KG1 (cell line): ENCODE data around the gene WDR44.
A peak's percentile ranks its signal among the peaks of the same experiment; 100 is the strongest.
"Not testable (repeated sequence)": the region's sequence is repeated elsewhere in the genome, so short reads cannot be mapped to it uniquely, and the experiment has no call there.

ENCODE experiments used
- DNase-seq: peaks from one replicate; lab custom pipeline; 2025; lab: John Stamatoyannopoulos, UW

Gene WDR44

DNA sequence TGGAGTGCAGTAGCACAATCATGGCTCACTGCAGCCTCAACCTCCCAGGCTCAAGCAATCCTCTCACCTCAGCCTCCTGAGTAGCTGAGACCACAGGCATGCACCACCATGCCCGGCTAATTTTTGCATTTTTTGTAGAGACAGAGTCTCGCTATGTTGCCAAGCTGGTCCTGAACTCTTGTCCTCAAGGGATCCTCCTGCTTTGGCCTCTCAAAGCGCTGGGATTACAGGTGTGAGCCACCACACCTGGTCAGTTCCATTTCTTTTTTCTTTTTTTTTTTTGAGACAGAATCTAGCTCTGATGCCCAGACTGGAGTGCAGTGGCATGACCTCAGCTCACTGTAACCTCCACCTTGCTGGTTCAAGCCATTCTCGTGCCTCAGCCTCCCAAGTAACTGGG is 136.5 kb downstream of the WDR44 start:
- not testable (repeated sequence) for DNase-seq

DNA sequence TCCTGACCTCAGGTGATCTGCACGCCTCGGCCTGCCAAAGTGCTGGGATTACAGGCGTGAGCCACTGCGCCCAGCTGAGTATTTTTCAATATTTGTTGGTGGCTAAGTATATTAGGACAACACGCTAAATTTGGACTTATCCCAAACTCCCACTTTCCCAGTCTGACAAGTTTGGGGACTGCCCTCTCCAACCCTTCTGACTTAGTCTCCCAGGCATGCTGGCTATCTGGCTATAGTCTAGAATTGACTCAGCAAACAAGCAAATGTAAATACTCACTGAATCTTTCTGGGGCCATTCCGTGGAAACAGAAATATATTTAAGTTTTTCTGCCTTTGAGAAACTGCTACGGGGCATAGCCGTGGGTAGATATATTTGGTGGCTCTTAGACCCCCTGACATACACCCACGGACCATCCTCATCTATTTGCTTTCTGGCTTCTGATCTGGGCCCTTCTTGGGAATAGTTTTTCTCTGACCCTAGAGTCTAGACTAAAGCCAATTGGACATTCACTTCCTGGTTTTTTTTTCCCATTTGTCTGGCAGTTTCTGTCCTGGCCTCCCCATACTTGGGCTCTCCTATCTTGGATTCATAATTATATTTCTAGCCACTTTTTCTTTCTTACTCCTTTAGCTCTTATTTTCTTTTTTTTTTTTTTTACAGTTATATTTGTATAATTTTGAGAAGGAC is 138.5 kb downstream of the WDR44 start:
- DNase-seq, result no peak

DNA sequence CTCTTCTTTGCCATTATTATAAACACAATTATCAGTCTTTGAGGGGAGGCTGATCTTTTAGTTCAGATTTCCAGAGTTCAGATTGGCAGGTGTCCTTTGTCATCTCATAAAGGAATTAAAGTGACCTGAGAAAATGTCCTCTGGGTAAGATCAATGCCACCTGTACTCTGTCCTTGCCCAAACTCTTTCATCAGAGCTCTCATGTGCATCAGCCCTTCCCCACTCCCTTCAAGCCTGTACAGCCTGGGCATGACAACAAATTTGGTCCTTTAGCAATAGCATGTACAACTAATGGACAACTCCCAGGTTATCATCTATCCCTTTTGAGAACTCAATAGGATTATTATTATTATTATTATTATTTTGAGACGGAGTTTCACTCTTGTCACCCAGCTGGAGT is 140.8 kb downstream of the WDR44 start:
- not testable (repeated sequence) for DNase-seq

DNA sequence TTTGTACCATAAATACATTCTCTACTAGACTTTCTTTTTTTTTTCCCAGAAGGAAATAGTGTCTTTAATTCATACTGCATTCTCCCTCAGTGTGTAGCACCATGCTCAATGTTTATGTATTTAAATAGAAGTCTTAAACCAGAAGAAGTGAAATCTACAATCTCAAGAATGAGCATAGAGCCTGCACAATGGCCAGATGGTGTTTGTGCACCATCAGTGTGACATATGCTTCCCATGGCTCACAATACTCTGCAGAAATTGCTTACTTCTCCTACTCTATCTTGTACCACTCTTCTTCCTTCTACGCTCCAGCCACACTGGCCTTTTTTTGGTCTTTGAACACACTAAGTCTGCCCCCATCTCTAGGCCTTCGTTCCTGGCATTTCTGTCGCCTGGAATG is 147.1 kb downstream of the WDR44 start:
- no peak for DNase-seq

DNA sequence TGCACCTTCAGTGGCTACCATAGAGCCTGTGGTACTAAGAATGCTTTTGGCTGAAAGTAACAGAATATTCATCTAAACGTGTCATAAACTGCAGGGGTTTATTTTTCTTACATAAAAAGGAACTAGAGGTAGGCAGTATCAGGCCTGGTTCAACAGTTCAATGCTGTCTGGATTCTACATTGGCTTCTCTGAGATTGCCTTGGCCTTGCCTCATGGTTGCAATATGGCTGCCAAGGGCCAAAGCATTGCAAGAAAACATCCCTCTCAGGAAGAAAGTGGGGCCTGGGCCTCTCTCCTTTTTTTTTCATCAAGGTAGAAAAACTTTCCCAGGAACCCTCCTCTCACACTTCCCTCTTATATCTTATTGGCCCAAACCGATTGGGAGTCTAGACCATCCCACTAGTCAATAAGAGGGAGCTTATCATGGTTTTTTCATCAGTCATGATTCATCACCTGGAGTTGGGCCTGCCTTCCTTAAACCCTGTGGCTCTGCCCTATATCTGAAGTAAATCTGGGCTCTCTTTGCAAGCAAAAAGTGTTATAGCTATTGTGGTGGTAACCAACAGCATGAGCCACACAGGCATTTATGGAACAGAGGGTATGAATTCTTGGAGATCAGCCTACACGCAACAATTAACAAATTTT is 147.9 kb downstream of the WDR44 start:
- DNase-seq, result no peak

DNA sequence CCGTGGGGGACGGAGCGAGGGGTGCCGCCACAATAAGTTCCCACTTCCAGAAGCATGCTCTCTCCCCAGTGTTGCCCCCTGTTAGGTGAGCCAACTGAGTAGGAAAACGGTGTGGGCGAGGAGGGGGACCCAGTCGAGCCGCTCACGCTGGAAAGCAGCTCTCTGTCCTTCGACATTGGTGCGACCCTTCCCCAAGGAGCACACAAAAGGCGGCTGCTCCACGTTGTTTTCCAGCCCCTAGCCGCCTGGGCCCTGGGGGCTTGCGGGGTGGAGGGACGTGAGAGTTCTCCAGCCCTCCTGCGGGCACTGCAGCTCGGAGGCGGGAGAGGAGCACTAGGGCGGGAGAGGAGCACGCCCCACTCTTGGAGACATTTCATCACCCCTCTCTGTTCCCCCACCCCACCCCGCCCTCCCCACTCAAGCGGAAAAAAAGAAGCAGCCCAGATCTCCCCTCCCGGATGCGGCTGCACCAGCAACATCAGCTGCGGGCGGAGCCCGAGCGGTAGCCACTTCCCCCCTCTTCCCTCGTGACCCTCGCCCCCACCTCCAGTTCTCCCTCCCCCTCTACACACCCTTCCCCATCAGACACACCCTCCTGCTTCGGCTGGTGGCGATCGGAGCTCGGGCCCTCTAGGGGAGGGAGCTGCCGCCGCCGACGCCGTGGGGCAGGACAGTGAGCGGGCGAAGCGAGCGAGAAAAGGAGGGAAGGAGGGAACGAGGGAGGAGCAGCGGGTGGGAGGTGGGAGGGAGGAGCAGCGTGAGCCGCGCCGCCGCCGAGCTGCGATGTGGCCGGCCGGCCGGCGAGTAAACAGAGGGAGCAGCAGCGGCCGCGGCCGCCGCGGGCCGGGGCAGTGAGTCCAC is 149.4 kb downstream of the WDR44 start, which contains the start of gene DOCK11:
TSS of gene DOCK11 (plus strand) at position 755 of the 861 bp plus-strand sequence. CDS start 157 bp downstream, outside the sequence.
- peak; percentile 26 for DNase-seq

DNA sequence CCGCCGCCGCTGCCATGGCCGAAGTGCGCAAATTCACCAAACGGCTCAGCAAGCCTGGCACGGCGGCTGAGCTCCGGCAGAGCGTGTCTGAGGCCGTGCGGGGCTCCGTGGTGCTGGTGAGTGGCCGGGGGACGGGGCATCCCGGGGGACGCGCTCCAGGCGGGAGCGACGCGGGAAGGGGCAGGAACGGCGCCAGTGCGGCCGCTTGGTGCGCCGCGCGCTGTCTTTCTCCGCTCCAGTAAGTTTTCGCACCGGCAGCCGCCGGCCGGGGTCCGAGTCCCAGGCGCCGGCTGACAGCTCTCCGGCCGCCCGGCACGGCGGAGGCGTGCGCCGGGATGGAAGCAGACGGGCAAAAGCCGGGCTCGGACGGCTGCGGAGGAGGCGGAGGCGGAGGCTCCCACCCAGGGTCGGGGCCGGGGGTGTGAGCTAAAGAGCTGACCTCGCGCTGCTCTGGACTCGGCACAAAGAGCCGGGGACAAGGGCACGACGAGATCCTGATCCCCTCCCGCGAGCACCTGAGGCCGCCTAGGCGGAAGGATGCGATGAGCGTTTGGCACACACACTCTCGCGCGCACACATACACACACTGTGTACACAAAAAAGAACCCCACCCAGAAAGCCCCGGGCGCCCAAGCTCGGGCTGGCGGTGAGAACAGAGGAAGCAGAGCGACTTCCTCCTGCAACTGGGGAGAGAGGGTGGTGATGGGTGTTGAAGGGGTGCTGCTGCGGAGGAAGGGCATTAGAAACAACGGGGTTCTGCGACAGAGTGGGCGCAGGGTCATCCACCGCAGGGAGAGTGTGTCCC is 150.3 kb downstream of the WDR44 start:
- DNase-seq, result peak; percentile 23

DNA sequence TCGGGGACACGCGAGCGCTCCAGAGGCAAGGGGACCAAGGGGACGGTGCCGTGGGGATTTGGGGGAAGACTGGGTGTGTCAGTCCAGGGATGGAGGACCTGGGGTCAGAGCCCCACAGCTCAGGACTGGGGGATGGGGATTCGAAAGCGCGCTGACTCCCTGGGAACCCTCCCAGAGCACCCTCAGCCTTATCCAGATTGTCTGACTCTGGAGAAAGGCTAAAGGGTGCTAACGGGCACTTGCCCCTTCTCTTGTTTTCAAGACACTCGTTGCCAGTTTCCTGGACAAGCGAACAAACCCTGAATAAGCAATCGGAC is 150.8 kb downstream of the WDR44 start:
- no peak for DNase-seq

DNA sequence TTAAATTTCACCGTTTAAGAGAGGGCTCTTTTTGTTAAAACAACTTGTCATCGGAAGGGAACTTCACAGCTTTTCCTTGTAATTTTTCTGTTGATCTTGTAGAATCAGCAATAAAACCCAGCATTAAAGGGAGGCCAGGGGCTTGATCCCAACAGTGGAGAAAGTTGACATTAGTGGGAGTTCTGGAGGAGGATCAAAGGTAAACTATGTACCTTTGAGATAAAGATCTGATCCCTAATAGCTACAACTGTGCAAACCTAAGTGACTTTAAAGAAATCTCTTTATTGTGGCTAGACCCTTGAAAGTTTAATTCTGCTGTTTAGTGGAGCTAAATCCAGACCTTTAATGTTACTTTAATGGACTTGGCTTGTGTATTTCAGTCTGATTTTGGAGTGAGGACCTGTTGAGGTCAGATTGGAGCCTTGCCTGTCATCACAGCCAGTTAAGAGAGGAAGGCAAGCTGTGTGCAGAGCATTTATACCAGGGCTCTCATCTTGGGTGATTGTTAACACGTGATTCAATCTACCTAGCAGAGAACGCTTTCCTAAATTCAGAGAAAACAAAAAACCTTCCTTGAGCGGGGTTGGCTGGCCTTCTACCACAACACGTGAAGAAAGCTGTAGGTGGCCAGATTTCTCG is 151.4 kb downstream of the WDR44 start:
- DNase-seq, result no peak

DNA sequence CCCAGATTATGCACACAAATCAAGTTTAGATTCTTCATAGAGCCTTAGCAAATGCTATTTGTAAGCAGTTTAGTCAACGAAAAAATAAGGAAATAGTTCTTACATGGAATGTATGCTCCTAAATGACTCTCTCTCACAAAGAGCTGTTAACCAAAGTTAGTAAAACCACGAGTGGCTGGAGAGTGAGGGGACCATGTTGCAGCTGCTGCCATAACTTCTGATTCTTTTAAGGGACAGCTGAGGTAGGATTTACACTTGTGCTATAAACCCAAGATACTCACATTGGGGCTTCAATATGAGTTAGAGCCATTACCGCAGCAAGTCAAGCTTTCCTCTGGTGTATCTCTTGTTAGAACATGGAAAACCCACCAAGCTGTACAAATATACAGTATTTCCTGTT is 152.4 kb downstream of the WDR44 start:
- no peak for DNase-seq

DNA sequence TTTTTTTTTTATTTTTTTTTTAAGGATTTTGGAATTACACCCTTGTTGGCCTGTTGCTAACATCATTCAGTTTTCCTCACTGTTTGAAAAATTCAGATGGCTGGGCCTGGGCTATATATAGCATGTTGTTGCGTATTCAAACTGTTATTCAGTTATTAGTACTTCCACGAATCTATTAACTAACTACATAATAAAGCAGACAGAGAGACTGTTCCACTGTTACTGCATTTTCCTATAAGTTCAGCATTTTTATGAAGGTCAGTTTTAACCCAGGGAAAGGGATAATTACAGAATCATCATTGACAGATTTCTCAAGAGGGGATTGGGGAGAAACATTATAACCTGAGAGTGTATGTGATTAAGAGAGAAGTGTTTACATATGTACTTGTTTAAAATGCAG is 152.8 kb downstream of the WDR44 start:
- DNase-seq, result no peak

DNA sequence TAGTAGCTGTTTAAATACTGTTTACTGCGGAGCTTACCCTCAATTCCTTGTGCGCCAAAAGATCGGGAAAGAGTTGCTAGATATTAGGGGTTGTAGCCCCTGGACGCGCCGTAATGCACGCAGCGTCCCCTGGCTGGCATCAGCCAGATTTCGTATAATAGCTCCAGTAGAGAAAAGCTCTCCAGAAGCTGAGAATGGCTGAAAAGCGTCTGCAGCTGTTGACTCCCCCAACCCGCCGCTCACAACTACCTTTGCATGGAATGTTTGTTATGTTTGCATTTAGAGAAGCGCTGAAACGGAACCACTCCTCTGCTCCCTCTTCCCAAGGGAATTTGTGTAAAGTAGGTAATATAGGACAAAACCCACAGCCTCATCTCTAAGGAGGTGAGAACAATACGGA is 153.4 kb downstream of the WDR44 start:
- no peak for DNase-seq
